A673 (cell line): Measurements from ENCODE around the gene BRD9.

Experiments
- EZH2 ChIP-seq: fragments of 200-600 bp; sonication (generic); IDR thresholded peaks from 2 replicates; pipeline ENCODE4 v1.6.1; 2017; ENCODE audit warnings: borderline replicate concordance, low read depth, mild to moderate bottlenecking, mixed read lengths, antibody characterized with exemption, low read length; ENCODE audit not compliant: poor library complexity, severe bottlenecking
- TF ChIP-seq, protein P1 (sequence below): fragments of 300-800, 200-600 bp; sonication (generic); conservative IDR thresholded peaks from 2 replicates; pipeline ENCODE4 v1.5.1; 2017; ENCODE audit warnings: low read depth, mild to moderate bottlenecking, antibody characterized with exemption, low read length, moderate library complexity, mixed read lengths

DNA sequence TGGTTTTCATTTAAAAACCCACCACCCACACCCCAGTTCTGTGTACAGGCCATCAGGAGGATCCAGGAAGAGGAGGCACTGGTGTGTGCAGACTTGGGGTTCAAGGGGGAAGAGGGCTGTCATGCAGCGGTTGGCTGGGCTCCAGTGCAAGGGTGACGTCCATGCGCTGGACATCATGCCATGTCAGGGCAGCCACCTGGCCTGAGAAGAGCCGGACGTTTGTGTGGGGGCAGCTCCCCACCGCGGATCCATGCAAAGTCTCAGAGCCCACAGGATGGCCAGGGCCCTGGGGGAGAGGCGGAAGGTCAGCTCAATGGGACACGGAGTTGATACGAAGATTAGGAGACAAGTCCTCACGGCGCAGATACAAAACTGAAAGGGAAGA, 11.1 kb downstream of the BRD9 start:
- TF ChIP-seq, protein P1, sequence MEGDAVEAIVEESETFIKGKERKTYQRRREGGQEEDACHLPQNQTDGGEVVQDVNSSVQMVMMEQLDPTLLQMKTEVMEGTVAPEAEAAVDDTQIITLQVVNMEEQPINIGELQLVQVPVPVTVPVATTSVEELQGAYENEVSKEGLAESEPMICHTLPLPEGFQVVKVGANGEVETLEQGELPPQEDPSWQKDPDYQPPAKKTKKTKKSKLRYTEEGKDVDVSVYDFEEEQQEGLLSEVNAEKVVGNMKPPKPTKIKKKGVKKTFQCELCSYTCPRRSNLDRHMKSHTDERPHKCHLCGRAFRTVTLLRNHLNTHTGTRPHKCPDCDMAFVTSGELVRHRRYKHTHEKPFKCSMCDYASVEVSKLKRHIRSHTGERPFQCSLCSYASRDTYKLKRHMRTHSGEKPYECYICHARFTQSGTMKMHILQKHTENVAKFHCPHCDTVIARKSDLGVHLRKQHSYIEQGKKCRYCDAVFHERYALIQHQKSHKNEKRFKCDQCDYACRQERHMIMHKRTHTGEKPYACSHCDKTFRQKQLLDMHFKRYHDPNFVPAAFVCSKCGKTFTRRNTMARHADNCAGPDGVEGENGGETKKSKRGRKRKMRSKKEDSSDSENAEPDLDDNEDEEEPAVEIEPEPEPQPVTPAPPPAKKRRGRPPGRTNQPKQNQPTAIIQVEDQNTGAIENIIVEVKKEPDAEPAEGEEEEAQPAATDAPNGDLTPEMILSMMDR, result no peak
- no peak for TF ChIP-seq EZH2
